Stimulated activated CD8-positive, alpha-beta memory T cell treated with anti-CD3 and anti-CD28 coated beads, Interleukin-15, amount 100 ng/mL, for 4 hours (primary cell): ENCODE data around the gene UBE2U.

Experiments used
- DNase-seq, 2 donors: peaks; one replicate each; pipeline ENCODE4 v3.0.0-alpha.2; 2020; ENCODE audit warnings: low read depth in 2 of 2

Gene UBE2U

DNA sequence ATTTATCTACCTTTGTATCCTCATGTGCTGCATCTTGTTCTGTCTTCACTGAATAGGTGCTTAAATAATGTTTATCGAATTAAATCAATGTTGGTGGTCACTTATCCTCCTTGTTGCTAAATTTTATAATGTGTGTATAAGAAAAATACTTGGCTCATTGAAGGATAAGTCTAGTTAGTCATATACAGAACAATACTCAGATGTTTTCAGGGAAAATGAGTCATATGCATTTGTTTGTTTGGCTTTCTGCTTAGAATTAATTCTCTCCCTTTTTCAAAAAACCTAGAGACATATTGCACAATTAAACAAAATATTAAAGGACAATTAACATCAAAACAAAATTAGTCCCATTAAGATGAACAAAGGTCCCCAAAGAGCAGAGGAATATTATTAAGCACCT is 89.0 kb downstream of the UBE2U start:
- no peak for DNase-seq

DNA sequence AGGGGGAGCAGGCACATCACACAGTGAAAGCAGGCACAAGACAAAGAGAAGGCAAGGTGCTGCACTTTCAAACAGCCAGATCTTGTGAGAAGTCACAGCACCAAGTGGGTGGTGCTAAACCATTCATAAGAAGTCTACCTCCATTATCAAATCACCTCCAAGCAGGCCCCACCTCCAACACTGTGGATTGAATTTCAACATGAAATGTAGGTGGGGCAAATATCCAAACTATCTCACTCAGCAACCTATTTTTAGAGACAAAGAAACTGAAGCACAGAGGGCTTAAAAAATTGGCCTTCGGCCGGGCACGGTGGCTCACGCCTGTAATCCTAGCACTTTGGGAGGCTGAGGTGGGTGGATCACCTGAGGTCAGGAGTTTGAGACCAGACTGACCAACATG is 90.4 kb downstream of the UBE2U start:
- no peak for DNase-seq

DNA sequence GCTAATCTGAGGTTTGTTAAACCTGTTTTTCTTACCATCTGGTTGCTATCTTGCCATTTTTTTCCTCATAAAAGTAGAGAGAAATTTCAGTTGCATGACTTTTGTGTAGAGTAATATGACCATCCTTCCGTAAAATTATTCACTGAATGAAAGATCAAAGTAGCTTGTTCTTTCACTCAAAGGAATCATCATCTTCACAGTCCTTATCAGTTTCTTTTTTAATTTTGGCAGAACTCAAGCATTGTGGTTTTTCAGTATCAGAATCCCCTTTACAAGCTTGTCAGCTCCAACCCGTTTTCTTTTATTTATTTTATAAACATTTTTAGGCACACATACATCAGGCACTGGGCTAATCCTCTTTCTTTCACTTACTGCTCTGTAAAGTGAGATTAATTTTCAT is 91.7 kb downstream of the UBE2U start:
- DNase-seq, result no peak

DNA sequence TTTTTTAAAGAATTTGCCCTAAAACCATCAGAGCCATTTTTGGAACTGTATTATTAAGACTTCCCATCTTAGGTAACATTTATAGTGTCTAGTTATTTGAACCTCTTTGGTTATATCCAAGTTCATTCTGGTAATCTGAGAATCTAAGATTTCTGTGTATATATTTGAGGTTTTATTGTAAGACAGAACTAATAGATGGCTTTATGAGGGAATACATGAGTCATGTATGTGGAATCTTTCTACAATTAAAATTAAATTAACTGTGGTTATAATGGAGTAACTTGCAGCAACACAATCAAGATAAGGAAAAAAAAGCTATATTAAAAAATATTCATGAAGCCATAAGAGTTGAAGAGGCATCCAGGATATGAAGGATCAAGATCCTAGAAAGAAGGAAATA is 92.1 kb downstream of the UBE2U start:
- DNase-seq, result no peak

DNA sequence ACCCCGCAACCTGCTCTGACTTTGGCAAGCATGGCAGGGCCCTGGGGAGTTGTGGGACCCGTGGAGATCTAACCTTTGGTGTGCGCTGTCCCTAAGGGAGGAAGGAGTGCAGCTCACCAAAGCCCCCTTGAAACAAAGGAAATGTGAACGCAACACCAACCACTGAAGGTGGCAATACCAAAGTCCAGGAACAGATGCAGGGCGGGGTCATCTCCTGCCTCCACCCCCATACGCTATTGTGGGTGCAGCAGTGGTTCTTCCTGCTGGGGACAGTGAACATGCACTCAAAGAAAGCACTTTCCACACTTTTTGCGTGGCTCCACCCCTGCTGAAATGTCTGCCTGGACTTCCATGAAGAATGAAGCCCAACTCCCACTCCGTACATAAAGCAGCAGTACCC is 93.0 kb downstream of the UBE2U start:
- DNase-seq, result no peak

DNA sequence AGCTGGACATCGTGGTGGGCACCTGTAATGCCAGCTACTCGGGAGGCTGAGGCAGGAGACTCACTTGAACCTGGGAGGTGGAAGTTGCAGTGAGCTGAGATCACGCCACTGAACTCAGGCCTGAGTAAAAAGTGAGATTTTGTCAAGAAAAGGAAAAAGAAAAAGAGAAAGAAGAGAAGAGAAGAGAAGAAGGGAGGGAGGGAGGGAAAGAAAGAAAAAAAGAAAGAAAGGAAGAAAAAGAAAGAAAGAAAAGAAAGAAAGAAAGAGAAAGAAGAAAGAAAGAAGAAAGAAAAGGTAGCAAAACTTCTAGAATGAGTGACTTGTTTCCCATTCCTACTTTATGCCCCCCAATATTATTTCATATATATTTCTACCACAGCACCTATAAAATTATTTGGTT is 98.8 kb downstream of the UBE2U start:
- no peak for DNase-seq

DNA sequence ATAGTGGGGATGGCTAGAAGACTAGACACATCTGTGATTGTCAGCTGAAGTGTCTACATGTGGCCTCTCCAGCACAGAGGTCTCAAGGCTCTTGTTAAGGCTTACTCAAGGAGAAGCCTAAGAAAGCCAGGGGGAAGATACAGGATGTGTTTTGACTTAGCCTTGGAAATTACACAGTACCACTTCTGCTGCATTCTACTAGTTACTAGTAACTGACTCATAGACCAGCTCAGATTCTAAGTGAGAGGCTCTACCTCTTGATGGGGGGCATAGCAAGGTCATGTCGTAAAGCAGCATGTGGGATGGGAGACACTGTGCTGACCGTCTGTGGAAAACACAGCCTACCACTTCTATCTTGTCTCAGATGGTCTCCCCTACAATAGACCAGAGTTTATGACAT is 99.5 kb downstream of the UBE2U start:
- DNase-seq, result no peak

DNA sequence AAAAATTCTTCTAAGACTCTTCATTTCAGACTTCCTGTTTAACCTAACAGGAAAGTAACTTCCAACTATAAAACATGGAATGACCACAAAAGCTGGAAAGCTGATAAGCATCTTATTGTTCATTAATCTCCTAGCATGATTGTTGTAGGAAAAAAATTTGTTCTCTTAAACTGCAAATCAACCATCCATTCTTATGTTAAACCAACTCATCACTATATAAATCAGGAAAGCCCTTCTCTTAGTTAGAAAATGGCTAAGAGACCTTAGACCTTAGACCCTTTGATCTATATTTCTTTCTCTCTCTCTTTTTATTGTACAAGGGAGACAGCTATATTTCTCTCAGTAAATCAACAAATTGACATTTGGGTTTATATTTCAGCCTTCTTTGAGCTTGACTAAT is 101.4 kb downstream of the UBE2U start:
- DNase-seq, result no peak

DNA sequence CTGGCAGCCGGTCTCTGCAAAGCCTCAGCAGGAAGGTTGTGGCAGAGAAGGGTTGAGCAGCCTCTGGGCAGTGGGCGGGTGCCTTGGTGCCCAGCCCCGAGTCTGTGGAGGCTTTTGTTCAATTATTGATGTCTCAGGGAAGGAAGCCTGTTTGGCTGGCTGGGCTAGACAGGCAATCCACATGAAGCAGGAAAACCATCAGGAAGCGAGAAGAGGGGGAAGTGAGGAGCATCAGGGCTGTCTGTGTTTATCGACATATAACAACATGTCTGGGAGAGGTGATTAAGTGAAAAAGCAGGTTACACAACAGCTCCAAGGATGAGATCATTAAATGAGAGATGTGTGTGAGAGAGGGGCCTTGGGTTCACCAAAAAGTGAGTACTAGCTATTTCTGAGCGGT is 105.4 kb downstream of the UBE2U start:
- no peak for DNase-seq

DNA sequence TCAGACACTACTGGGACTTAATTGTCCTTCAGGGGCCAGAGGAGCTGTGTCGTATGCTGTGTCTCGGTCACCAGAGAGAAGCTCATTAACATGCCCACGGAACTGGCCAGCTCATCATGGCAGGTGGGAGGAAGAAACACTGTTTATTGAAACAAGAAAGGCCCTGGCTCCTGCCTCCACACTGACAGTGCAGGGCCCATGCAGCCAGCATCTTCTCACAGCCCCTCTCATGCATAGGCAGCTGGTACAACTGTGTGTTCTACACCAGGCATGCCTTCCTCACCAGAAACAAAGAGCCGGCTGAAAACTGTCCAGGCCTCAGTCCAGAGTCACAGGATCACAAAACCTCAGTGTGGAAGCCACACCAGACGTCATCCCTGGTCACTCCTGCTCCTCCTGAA is 106.0 kb downstream of the UBE2U start:
- no peak for DNase-seq

DNA sequence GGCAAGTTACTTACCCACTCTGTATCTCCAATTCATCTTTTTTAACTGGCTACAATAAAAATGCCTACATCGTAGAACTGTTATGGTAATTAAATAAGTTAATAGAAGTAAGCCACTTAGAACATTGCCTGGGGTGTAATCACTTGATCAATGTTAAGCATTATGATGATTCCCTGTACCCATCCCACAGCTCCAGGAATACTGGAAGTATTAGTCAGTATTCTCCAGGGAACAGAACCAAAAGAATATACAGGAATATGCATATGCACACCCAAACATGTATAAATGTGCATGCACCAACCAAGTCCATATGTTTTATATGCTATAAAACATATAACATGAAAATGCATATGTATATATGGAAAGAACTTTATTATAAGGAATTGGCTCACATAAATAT is 107.3 kb downstream of the UBE2U start:
- no peak for DNase-seq

DNA sequence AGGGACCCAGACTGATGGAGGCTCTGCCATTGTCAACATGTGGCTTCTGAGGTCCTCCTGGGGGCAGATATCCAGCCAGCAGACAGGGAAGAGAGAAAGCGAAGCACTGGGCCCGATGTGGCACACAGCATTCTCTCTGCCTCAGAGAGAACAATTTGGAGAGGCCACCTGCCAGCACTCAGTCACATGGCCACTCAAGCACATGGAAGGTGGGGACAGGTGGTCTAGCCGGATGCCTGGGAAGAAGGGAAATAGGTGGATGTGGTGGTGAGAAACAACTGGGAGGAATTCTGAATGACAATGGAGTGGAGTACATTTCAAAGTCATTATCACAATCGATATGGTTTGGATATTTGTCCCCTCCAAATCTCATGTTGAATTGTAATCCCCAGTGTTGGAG is 109.0 kb downstream of the UBE2U start:
- no peak for DNase-seq

DNA sequence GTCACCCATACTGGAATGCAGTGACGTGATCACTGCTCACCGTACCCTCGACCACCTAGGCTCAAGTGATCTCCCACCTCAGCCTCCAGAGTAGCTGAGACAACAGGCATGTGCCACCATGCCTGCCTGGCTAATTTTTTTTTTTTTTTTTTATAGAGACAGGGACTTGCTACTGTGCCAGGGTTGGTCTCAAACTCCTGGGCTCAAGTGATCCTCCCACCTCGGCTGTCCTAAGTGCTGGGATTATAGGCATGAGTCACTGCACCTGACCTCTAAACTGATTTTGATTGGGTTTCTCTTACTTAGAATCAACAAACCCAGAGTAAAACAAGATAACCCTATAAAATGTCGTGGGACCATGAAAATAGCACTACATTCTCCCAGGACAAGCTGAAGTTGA is 112.0 kb downstream of the UBE2U start:
- no peak for DNase-seq
